ELR (cell line): ENCODE data around the gene POU2F1.

Source experiments
- DNase-seq: peaks from one replicate; pipeline ENCODE4 v3.0.0-alpha.2; 2015; ENCODE audit warnings: low read depth

The POU2F1 gene

GRCh38 chr1:167220537-167221125 lies at the start of gene POU2F1:
Gene POU2F1 (plus strand): TSS chr1:167220886. CDS start chr1:167220898, 12 bp downstream.
- DNase-seq, result peak; percentile 95

- peak; percentile 57 for DNase-seq
Observed at GRCh38 chr1:167171286-167171929, 49.3 kb upstream of the POU2F1 start.

- DNase-seq, result peak; percentile 63
Observed at GRCh38 chr1:167173516-167174184, 47.0 kb upstream of the POU2F1 start.

- peak; percentile 49 for DNase-seq
Observed at GRCh38 chr1:167175901-167176300, 44.8 kb upstream of the POU2F1 start.

GRCh38 chr1:167178831-167179230 lies 41.9 kb upstream of the POU2F1 start:
- DNase-seq, result no peak

- DNase-seq, result no peak
Observed at GRCh38 chr1:167182571-167183320, 37.9 kb upstream of the POU2F1 start.

GRCh38 chr1:167184081-167184480 lies 36.6 kb upstream of the POU2F1 start:
- no peak for DNase-seq

- DNase-seq, result no peak
Observed at GRCh38 chr1:167185062-167185461, 35.6 kb upstream of the POU2F1 start.

GRCh38 chr1:167185974-167186657 lies 34.6 kb upstream of the POU2F1 start:
- no peak for DNase-seq

GRCh38 chr1:167186771-167187170 lies 33.9 kb upstream of the POU2F1 start:
- no peak for DNase-seq

- no peak for DNase-seq
Observed at GRCh38 chr1:167190747-167191237, 29.9 kb upstream of the POU2F1 start.

- no peak for DNase-seq
Observed at GRCh38 chr1:167191958-167192357, 28.7 kb upstream of the POU2F1 start.

GRCh38 chr1:167194182-167194581 lies 26.5 kb upstream of the POU2F1 start:
- no peak for DNase-seq

- DNase-seq, result peak; percentile 62
Observed at GRCh38 chr1:167196166-167196565, 24.5 kb upstream of the POU2F1 start.

- no peak for DNase-seq
Observed at GRCh38 chr1:167197236-167197635, 23.4 kb upstream of the POU2F1 start.

- no peak for DNase-seq
Observed at GRCh38 chr1:167197692-167198091, 23.0 kb upstream of the POU2F1 start.

GRCh38 chr1:167198518-167199133 lies 22.1 kb upstream of the POU2F1 start:
- no peak for DNase-seq

GRCh38 chr1:167199656-167200055 lies 21.0 kb upstream of the POU2F1 start:
- DNase-seq, result no peak

GRCh38 chr1:167200272-167200671 lies 20.4 kb upstream of the POU2F1 start:
- DNase-seq, result no peak

- no peak for DNase-seq
Observed at GRCh38 chr1:167200749-167201148, 19.9 kb upstream of the POU2F1 start.

- DNase-seq, result no peak
Observed at GRCh38 chr1:167202049-167202448, 18.6 kb upstream of the POU2F1 start.
